ENCODE data around the gene GGTLC1. TPM values are rescaled to one million over a fixed set of nuclear protein-coding genes. Genes with fewer than 3 reads are reported as not detected.

The GGTLC1 gene
- total RNA-seq, result not detected

GRCh38 chr20:23988561-23988960 is at the start of gene GGTLC1:
Gene GGTLC1 (minus strand): TSS chr20:23988779. CDS start chr20:23986611, 2,168 bp downstream.

Small RNAs within 50 kb of the gene (small RNA-seq; reads per million reads assigned to genes)
- not detected for gene AL133466.1 (ENCODE audit: low replicate concordance)

Other genes with a start within 250 kb of the GGTLC1 start
- not detected for gene CST1, start 237.8 kb downstream of the GGTLC1 start, total RNA-seq
- gene CST2, start 162.1 kb downstream of the GGTLC1 start, total RNA-seq, result not detected
- gene CST5, start 109.0 kb downstream of the GGTLC1 start, total RNA-seq, result not detected

All from parietal lobe (tissue), 2 donors.